ENCODE measurements around the gene TNIP2.
"Not testable (repeated sequence)": the region's sequence is repeated elsewhere in the genome, so short reads cannot be mapped to it uniquely, and the experiment has no call there.

Gene TNIP2

GRCh38 chr4:2745516-2745915 lies 10.6 kb downstream of the TNIP2 start:
- no peak for DNase-seq (ENCODE audit: low spot score)

- no peak for DNase-seq (ENCODE audit: low spot score)
Observed at GRCh38 chr4:2744576-2745270, 11.4 kb downstream of the TNIP2 start.

- DNase-seq (ENCODE audit: low spot score), result no peak
Observed at GRCh38 chr4:2743518-2744445, 12.4 kb downstream of the TNIP2 start.

- DNase-seq (ENCODE audit: low spot score), result no peak
Observed at GRCh38 chr4:2742823-2743517, 13.2 kb downstream of the TNIP2 start.

GRCh38 chr4:2742081-2742822 lies 13.9 kb downstream of the TNIP2 start:
- DNase-seq (ENCODE audit: low spot score), result no peak

- no peak for DNase-seq (ENCODE audit: low spot score)
Observed at GRCh38 chr4:2741626-2742025, 14.5 kb downstream of the TNIP2 start.

- DNase-seq (ENCODE audit: low spot score), result not testable (repeated sequence)
Observed at GRCh38 chr4:2738296-2738695, 17.8 kb downstream of the TNIP2 start.

GRCh38 chr4:2735869-2736268 lies 20.3 kb downstream of the TNIP2 start:
- no peak for DNase-seq (ENCODE audit: low spot score)

- DNase-seq (ENCODE audit: low spot score), result no peak
Observed at GRCh38 chr4:2734612-2735011, 21.5 kb downstream of the TNIP2 start.

- DNase-seq (ENCODE audit: low spot score), result no peak
Observed at GRCh38 chr4:2733844-2734574, 22.1 kb downstream of the TNIP2 start.

- DNase-seq (ENCODE audit: low spot score), result no peak
Observed at GRCh38 chr4:2733001-2733843, 22.9 kb downstream of the TNIP2 start.

- DNase-seq (ENCODE audit: low spot score), result no peak
Observed at GRCh38 chr4:2732526-2732925, 23.6 kb downstream of the TNIP2 start.

GRCh38 chr4:2731907-2732317 lies 24.2 kb downstream of the TNIP2 start:
- DNase-seq (ENCODE audit: low spot score), result no peak

GRCh38 chr4:2729533-2729875 lies 26.6 kb downstream of the TNIP2 start:
- no peak for DNase-seq (ENCODE audit: low spot score)

GRCh38 chr4:2728806-2729532 lies 27.2 kb downstream of the TNIP2 start:
- no peak for DNase-seq (ENCODE audit: low spot score)

- no peak for DNase-seq (ENCODE audit: low spot score)
Observed at GRCh38 chr4:2728221-2728620, 27.9 kb downstream of the TNIP2 start.

- DNase-seq (ENCODE audit: low spot score), result not testable (repeated sequence)
Observed at GRCh38 chr4:2726881-2727280, 29.3 kb downstream of the TNIP2 start.

GRCh38 chr4:2725380-2725779 lies 30.8 kb downstream of the TNIP2 start:
- no peak for DNase-seq (ENCODE audit: low spot score)

- no peak for DNase-seq (ENCODE audit: low spot score)
Observed at GRCh38 chr4:2723751-2724150, 32.4 kb downstream of the TNIP2 start.

- no peak for DNase-seq (ENCODE audit: low spot score)
Observed at GRCh38 chr4:2722033-2722432, 34.1 kb downstream of the TNIP2 start.

Measured in germinal center (tissue), 1 donor.